Stimulated activated CD4-positive, alpha-beta T cell treated with anti-CD3 and anti-CD28 coated beads, Interleukin-15, amount 100 ng/mL, for 24 hours (primary cell): ENCODE data around the gene PDX1.

Experiments
- DNase-seq: peaks from one replicate; pipeline ENCODE4 v3.0.0-alpha.2; 2020

PDX1 gene

DNA sequence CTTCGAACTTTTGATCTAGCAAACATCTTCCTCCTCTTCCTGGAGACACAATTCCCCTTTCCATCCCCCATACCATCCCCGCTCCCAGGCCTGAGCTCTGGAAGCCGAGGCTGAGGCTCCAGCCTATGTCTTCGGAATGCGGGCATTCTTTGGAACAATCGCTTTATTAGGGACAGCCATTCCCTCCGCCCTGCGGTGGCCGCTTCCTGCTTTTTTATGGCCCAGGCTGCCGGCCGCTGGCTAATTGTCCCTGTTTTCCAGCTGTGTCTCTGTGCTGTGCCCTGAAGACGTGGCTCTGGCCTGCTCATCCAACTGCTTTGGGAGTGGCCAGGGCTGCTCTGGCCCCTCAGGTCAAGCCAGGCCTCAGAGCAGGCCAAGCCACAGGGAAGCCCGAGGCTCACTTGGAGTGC, 51.4 kb downstream of the PDX1 start:
- no peak for DNase-seq

DNA sequence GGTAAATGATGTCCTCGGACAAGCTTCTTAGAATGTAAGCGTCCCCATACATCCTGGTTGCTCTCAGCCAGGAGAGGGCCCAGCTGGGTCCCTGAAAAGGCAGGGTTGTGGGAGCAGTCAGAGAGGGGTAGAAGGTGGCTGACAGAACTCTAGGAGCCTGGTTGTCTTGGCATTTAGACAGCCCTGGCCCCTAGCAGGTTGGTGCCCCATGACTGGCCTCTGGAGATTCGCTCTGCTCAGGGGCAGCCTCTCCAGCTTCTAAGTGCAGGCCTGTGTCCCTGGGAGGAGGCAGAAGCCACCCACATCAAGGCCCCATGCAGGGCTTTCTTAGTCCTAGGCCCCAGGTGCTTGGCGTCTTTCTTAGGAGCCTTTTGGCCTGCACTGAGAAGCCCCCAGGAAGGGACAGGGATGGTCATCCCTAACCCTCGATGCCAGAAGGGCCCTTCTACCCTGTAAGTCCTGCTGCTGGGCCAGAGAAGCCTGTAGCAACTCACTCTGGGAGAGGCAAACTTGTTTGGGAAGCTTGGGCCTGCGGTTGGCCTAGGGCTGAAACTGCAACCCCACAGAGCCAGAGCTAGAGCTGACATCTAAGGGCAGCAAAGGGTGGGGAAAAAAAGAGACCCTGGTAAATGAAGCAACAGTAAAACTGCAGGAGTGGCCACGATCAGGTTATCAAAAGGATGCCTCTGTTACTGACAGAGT, 52.1 kb downstream of the PDX1 start:
- no peak for DNase-seq

DNA sequence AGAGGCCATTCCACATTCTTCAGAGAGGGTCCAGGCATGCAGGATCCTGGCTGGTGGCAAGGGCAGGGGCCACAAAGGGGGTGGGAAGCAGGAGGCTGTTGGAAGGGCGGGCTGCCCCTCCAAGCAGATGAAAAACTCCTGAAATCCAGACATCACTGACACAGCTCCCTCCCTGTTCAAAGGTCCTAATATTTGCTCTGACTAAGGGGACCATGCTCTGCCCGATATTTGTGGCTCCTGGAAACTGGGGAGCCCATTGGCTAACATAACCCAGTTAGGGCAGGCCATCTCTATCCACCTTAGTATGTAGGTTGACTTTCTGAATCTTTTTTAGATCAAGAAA, 52.6 kb downstream of the PDX1 start:
- no peak for DNase-seq

DNA sequence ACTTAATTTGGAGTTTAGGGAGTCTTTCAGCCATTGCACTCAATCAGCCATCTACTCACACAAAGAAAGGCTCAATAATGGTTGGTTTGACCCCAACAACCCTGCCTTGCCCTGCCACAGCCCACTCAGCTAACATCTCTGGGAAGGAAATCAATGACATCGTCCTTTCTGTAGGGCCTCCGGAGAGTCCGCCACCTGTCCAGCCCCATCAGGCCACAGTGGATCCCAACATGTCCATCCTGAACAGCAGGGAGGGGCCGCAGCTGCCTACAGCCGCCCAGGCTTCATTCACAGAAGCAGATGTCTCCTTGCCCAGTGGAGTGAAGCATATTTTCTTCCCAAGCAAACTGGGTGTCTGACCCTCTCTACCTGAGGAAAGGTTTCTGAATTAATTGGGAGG, 53.5 kb downstream of the PDX1 start:
- DNase-seq = no peak

DNA sequence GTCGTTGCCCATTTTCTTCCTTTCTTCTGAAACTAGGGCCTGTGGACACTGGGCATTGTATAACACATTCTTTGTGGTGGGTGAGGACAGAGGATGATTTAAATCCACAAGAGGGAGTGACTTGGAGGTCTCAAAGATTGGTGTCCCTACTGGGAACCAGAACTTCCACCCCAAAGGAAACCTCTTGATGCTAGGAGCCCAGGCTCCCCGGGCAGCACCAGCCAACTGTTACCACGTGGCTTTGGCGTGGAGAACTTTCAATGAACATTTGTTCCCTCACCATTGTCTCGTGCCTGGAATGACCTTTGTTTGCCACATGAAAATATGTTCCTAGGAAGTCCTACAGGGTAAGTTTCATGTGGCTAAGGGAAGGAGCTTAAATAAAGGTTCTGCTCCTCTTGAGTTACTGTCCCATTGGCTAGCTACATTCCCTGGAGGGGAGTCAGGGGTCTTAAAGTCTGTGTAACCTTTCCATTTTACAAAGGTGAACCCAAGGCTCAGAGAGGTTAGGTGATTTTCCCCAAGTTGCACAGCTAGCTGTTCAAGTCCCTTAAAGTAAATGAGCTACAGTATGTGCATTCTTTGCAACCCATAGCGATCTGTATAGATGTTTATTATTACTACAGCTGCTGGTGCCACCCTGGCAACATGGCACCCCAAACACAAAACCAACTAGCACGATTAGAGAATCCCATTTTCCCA, 54.3 kb downstream of the PDX1 start:
- no peak for DNase-seq
